D721Med (cell line): ENCODE data around the gene C15orf39.
"Not testable (repeated sequence)": the region's sequence is repeated elsewhere in the genome, so short reads cannot be mapped to it uniquely, and the experiment has no call there.

Source experiments
- DNase-seq: peaks from one replicate; pipeline ENCODE4 v3.0.0; 2011; ENCODE audit warnings: low spot score; ENCODE audit not compliant: insufficient read length
- FAIRE-seq: peaks from 2 replicates; lab custom pipeline; 2011; peaks lifted over from hg19 to GRCh38; lab: Jason Lieb, UNC
- TF ChIP-seq, protein P1 (sequence below): IDR thresholded peaks from 2 replicates; pipeline ENCODE4 v1.5.1; 2012; ENCODE audit warnings: mild to moderate bottlenecking, control low read depth; ENCODE audit not compliant: insufficient read depth; ENCODE audit errors: missing control alignments

Gene C15orf39

DNA sequence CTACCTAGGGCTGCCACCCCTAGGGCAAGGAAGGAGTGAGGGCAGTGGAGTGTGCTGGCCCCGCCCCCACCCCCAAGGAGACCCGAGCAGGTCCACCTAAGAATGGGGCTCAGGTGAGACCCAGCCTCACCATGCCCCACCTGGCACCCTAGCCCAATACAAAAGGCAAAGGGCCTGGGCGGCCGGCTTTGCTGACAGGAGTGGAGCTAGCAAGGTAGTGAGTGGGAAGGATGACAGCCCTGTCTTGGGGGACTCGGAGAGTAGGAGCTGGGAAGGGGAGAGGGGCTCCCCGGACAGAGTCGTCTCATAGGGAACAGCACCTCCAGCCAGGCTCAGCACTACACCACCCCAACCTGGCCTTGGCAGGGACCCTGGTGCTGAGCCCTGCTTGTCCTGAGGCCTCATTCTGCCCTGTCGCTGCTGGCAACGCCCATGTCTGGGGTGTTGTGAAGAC, 12.1 kb downstream of the C15orf39 start:
- TF ChIP-seq, protein P1, sequence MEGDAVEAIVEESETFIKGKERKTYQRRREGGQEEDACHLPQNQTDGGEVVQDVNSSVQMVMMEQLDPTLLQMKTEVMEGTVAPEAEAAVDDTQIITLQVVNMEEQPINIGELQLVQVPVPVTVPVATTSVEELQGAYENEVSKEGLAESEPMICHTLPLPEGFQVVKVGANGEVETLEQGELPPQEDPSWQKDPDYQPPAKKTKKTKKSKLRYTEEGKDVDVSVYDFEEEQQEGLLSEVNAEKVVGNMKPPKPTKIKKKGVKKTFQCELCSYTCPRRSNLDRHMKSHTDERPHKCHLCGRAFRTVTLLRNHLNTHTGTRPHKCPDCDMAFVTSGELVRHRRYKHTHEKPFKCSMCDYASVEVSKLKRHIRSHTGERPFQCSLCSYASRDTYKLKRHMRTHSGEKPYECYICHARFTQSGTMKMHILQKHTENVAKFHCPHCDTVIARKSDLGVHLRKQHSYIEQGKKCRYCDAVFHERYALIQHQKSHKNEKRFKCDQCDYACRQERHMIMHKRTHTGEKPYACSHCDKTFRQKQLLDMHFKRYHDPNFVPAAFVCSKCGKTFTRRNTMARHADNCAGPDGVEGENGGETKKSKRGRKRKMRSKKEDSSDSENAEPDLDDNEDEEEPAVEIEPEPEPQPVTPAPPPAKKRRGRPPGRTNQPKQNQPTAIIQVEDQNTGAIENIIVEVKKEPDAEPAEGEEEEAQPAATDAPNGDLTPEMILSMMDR = no peak
- DNase-seq (no peak), FAIRE-seq (no peak)

DNA sequence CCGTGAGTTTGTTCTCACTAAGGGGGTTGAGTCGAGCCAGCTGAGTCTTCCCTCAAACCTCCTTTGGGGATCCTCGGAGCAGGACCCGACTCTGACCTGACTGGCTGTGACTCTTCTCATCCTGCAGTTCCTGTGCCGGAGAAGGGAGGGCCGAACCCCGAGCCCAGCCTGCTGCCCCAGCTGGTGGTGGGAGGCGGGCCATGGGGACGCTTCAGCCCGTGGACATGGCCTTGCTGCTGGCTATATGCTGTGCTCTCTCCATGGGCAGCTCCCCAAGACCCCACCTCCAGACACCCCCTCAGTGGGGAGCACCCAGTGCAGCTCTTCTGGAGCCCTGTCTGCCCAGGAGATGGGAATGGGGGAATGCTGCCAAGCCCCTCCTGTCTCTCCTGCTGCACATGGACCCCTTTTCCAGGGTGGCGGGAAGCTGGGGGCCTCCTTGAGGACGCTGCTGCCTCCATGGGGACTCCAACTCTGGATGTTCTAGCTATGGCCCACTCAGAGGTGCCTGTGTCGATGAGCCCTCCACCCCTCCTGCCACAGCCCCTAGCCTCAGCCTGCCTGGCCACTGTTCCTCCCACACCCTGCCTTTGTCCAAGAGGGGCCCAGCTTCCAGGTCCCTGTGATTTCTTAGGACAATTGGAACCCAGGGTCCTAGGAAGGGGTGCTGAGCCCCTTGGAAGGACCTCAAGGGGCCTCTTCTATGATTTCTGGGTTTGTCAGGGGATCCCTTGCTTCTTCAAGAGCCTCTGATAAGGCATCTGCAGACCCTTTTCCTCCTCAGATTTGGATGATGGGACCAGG, 12.8 kb downstream of the C15orf39 start:
- FAIRE-seq (no peak), DNase-seq (no peak)
- TF ChIP-seq, protein P1 = no peak

DNA sequence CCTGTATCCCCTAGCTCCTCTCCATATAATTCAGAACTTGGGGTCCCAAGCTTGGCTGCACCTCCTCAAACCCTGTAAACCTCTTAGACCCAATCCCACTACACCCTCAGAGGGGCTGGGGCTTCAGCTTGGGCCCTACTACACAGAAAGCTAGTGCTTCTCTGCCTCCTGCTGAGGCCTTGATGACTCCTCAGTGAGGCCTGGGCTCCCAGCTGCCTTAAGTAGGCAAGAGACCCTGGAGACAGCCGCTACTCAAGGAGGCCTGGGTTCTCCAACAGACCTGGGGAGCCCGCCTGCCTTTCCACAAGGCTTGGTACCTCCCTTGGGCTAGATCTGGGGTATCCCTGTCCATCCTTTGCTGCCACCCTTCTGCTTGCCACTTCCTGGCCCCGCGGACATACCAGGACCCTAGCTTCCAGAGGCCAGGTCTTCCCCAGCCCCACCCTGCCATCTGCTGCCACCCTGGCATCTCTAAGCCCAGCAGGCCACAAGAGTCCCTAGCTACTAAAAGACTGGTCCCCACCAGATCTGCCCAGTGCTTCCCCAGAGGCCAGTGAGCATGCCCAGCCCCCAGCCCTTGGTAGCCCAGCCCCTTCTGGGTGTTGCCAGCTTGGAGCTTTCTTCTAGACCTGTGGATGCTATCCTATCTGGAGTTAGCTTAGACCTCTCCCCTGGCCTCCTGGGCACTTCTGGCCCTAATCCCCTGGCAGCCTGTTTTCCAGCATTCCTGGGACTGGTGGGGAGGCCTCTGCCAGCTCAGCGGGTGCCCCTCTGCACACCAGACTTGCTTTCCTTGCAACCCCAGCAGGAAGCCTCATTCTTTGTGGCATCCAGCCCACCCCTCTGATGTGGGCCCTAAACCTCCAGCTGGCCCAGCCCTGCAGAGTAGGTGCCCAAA, 13.7 kb downstream of the C15orf39 start:
- FAIRE-seq = no peak
- DNase-seq = no peak
- TF ChIP-seq, protein P1 = no peak

DNA sequence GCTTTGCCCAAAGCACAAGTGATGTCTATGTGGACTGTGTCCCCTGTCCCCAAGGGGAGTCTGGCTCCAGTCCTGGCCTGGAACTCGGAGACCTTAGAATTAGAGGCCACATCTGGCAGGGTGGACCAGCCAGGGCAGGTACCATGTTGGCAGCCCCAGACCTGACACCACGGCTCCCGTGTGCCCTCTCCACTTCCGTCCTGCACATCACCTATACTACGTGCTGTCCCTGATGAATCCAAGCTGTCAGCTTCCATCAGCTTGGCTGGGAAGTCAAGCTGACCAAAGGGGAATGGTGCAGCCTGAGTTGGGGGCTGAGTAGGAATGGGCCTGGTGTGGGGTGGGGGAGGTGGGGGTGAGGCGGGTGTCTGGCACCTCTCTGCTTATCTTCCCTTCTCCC, 15.3 kb downstream of the C15orf39 start:
- TF ChIP-seq, protein P1 = no peak
- no peak for FAIRE-seq
- no peak for DNase-seq

DNA sequence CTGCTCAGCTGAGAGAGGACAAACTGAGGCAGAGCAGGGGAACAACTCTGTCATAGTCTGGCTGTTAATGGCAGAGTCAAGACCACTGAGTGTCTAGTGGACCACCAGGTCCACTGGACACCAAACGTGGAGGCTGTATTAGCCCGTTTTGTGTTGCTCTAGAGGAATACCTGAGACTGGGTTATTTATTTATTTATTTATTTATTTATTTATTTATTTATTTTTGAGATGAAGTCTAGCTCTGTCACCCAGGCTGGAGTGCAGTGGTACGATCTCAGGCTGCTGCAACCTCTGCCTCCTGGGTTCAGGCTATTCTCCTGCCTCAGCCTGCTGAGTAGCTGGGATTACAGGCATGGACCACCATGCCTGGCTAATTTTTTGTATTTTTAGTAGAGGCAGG, 15.9 kb downstream of the C15orf39 start:
- FAIRE-seq = not testable (repeated sequence)

DNA sequence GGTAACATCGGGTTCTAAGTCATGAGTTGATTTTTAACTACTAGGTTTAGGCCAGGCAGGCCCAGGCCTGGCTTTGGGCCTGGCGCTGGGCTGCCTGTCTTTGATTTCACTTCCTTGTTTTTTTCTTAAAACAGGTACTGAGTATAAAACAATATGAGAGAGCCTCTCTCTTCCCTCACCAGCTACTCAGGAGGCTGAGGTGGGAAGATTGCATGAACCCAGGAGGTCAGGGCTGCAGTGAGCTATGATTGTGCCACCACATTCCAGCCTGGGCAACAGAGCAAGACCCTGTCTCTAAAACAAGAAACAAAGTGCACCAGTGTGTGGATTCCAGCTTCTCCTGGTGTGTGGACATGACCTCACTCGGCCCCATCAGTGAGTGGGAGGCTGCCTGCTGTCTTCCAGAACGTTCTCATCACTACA, 17.8 kb downstream of the C15orf39 start:
- not testable (repeated sequence) for DNase-seq, FAIRE-seq

More for the DNA sequence above, 15.9 kb downstream of the C15orf39 start:
- not testable (repeated sequence) for DNase-seq

DNA sequence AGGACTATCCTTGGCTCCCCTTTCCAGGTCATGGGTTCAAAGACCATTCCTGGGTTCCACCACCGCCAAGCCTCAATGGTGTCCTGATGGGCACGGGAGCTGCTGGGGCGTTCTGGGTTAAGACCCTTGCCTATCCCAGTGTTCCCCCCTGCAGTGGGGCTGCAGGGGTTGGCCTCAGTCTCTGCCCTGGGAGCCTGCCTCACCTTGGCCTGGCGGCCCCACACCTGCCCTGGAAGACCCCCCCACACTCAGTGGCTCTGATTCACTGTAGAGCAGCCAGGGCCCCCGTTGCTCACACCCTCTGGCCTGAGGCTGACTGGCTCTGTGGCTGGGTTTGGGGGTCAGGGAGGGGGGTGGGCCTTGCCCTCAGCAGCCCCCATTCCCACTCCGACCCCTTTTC, 22.0 kb downstream of the C15orf39 start:
- FAIRE-seq = no peak
- DNase-seq = no peak
- TF ChIP-seq, protein P1 = no peak

DNA sequence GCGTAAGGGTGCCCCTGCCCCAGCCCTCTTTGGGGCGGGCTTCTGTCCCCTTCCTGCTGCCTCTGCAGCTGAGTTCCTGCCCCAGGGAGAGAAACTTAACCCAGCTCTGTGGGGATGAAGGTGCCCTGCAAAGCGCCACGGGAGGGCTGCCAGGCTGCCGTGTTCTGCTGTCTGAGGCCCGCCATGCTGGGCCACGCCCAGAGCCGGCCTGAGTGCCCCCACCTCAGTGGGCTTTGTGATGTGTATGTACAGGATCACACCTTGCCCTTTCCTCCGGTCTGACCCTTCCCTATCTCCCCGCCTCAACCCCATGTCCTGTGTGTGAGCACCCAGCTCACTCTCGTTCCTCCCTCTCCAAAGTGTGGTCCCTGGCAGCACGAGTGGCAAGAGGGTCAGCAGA, 22.6 kb downstream of the C15orf39 start:
- FAIRE-seq = no peak
- no peak for DNase-seq
- TF ChIP-seq, protein P1 = no peak

DNA sequence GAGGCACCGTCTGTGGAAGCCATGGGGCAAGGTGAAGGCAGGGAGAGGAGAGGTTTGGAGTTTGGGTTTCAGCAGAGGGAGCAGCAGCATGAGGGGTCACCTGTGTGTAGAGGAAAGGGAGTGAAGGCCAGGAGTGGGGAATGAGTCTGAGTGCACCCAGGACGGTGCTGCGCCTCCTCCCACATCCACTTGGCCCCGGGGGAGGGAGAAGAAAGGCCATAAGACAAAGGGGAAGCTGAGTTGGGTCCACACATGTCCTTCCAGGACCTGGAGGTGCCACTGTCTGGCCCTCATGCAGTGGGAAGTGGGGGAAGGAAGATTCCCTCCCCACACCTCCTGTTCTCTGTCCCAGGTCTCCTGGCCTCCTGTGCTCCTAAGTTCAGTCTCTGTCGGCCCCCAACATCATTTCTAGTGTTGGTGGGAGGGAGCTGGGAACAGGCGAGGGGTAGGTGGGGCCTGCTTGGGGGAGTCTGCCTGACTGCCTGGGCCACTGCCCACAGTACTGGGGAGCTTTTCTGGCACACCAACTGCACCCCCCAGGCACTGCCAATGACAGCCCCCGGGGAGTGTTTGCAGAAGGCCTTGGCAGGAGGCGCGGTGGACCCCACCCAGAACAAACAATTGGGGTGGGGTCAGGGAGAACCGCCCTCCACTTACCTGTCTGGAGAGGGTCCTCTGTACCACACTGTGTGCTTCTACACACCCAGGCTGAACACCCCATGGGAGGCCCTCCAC, 23.6 kb downstream of the C15orf39 start:
- DNase-seq, FAIRE-seq: not testable (repeated sequence)
